Astrocyte (in vitro differentiated cells and primary cell): ENCODE results near the gene GRPEL2.

Experiments used
- EZH2 ChIP-seq: IDR thresholded peaks from 2 replicates; pipeline ENCODE4 v1.6.1; 2012; ENCODE audit warnings: mild to moderate bottlenecking, low read length, inconsistent platforms; ENCODE audit not compliant: insufficient read depth
- TF ChIP-seq, protein P1 (sequence below): IDR thresholded peaks from 2 replicates; pipeline ENCODE4 v1.5.1; 2011; ENCODE audit warnings: low read depth, mild to moderate bottlenecking, inconsistent platforms, low read length, moderate library complexity; ENCODE audit not compliant: insufficient read depth

DNA sequence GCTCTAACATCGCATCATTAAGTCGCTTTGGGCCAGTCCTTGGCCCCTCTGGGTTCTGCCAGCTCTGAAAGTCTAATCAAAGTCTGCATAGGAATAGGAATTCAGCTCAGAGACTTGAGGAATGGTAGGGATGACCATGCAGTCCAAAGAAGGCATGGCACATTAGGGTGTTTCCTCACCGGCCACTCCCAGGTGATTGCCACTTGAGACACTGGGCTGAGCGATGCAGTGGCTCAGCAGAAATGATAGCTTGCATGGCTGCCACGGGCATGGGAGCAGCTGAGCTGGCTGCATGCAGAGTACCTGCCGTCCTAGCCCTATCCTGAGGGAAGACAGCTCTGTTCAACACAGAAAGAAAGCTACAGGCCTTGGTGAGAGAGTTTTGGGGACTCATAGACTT is 44.9 kb upstream of the GRPEL2 start:
- TF ChIP-seq, protein P1, sequence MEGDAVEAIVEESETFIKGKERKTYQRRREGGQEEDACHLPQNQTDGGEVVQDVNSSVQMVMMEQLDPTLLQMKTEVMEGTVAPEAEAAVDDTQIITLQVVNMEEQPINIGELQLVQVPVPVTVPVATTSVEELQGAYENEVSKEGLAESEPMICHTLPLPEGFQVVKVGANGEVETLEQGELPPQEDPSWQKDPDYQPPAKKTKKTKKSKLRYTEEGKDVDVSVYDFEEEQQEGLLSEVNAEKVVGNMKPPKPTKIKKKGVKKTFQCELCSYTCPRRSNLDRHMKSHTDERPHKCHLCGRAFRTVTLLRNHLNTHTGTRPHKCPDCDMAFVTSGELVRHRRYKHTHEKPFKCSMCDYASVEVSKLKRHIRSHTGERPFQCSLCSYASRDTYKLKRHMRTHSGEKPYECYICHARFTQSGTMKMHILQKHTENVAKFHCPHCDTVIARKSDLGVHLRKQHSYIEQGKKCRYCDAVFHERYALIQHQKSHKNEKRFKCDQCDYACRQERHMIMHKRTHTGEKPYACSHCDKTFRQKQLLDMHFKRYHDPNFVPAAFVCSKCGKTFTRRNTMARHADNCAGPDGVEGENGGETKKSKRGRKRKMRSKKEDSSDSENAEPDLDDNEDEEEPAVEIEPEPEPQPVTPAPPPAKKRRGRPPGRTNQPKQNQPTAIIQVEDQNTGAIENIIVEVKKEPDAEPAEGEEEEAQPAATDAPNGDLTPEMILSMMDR, result no peak
- TF ChIP-seq EZH2, result no peak
